Measurements from ENCODE around the gene TNNI3. TPM values are rescaled to one million over a fixed set of nuclear protein-coding genes. Genes with fewer than 3 reads are reported as not detected.

The TNNI3 gene
- total and polyA plus RNA-seq, 9 of the 15 experiments (the other 6 are each of a cell fraction or from before 2014, with no cell fraction given), result 4.7 to 158 (median 42.0) TPM

GRCh38 chr19:55145232-55145631 is 12.3 kb downstream of the TNNI3 start (continued):
- TF ChIP-seq CEBPZ (IDR thresholded peaks at IDR 0.05; ENCODE audit: borderline replicate concordance, low read depth, low read length) (no peak), ZNF766 (CRISPR knock-in tag; conservative IDR thresholded peaks at IDR 0.05) (no peak), ZNF398 (CRISPR knock-in tag; IDR thresholded peaks at IDR 0.05) (no peak), NONO (IDR thresholded peaks at IDR 0.05; ENCODE audit: low read depth in 2 of 2, low read length in 1 of 2) (0 out of 4 replicates have a peak, but pooled peaks of 1 of the 2 experiments have one; percentile 16), MCM2 (IDR thresholded peaks at IDR 0.05; ENCODE audit: low read depth) (peak; percentile 74; the same call in 1 of the 2 replicates), XRCC5 (IDR thresholded peaks at IDR 0.05; ENCODE audit: low read depth, low read length) (no peak), ZNF518B (CRISPR knock-in tag; IDR thresholded peaks at IDR 0.05) (no peak), HLTF (IDR thresholded peaks at IDR 0.05) (peak; percentile 46; the same call in 1 of the 2 replicates), KDM1A (IDR thresholded peaks at IDR 0.05) (peak in 1 of 2 experiments; percentile 68; a peak in 2 of 4 replicates), CBFA2T2 (conservative IDR thresholded peaks at IDR 0.05) (no peak), SMAD4 (CRISPR knock-in tag; conservative IDR thresholded peaks at IDR 0.05) (no peak), HMG20A (CRISPR knock-in tag; conservative IDR thresholded peaks at IDR 0.05) (no peak)
